ENCODE data around the gene C16orf96.

DNA sequence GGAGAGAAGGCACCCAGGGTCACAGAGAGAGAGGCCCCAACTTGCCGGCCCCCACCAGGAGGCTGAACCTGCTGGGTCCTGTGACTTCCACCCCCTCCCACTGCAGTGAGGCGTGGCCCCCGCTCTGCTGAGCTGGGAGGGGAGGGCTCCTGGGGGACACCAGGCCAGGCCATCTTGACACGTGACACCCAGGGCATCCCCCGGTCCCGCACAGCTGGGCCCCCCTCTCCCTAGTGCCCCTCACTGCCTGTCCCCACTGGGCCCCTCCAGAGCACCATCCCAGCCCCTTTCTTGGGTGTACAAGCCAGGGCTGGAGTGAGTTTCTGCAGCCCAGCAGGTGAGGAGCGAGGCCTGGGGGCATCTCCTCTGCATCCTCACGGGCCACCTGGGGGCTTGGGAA lies 46.2 kb downstream of the C16orf96 start:
- TF ChIP-seq POLR2AphosphoS5 (IDR thresholded peaks at IDR 0.05; ENCODE audit: low read depth, low read length): no peak
- TF ChIP-seq POLR2A (IDR thresholded peaks at IDR 0.05; ENCODE audit: low read depth, low read length): no peak

All from GM12892 (cell line).